HG03064 (cell line): ENCODE measurements around the gene CAPN11.
"Not testable (repeated sequence)": the region's sequence is repeated elsewhere in the genome, so short reads cannot be mapped to it uniquely, and the experiment has no call there.

ENCODE experiments used
- ATAC-seq: cut with Tn5 transposase; IDR thresholded peaks from one replicate; pipeline ENCODE4 v1.9.1; 2021; ENCODE audit warnings: low read depth; ENCODE audit not compliant: unreplicated experiment

CAPN11 gene

GRCh38 chr6:44224965-44225305 lies 66.3 kb downstream of the CAPN11 start:
- no peak for ATAC-seq

GRCh38 chr6:44225579-44226325 lies 67.1 kb downstream of the CAPN11 start:
- no peak for ATAC-seq

- ATAC-seq, result no peak
Observed at GRCh38 chr6:44226368-44227147, 67.9 kb downstream of the CAPN11 start.

GRCh38 chr6:44227148-44227793 lies 68.7 kb downstream of the CAPN11 start:
- ATAC-seq, result no peak

GRCh38 chr6:44228031-44228430 lies 69.4 kb downstream of the CAPN11 start:
- no peak for ATAC-seq

- no peak for ATAC-seq
Observed at GRCh38 chr6:44228433-44228832, 69.8 kb downstream of the CAPN11 start.

- ATAC-seq, result no peak
Observed at GRCh38 chr6:44228836-44229235, 70.2 kb downstream of the CAPN11 start.

GRCh38 chr6:44229376-44230033 lies 70.9 kb downstream of the CAPN11 start:
- ATAC-seq, result no peak

GRCh38 chr6:44230034-44230675 lies 71.5 kb downstream of the CAPN11 start:
- ATAC-seq, result no peak

GRCh38 chr6:44231426-44231825 lies 72.8 kb downstream of the CAPN11 start:
- ATAC-seq, result not testable (repeated sequence)

GRCh38 chr6:44232676-44233566 lies 74.3 kb downstream of the CAPN11 start:
- ATAC-seq, result no peak

- no peak for ATAC-seq
Observed at GRCh38 chr6:44233567-44234100, 75.0 kb downstream of the CAPN11 start.
